Measurements from ENCODE around the gene SLC9A8.
"Not testable (repeated sequence)": the region's sequence is repeated elsewhere in the genome, so short reads cannot be mapped to it uniquely, and the experiment has no call there.

Gene SLC9A8

DNA sequence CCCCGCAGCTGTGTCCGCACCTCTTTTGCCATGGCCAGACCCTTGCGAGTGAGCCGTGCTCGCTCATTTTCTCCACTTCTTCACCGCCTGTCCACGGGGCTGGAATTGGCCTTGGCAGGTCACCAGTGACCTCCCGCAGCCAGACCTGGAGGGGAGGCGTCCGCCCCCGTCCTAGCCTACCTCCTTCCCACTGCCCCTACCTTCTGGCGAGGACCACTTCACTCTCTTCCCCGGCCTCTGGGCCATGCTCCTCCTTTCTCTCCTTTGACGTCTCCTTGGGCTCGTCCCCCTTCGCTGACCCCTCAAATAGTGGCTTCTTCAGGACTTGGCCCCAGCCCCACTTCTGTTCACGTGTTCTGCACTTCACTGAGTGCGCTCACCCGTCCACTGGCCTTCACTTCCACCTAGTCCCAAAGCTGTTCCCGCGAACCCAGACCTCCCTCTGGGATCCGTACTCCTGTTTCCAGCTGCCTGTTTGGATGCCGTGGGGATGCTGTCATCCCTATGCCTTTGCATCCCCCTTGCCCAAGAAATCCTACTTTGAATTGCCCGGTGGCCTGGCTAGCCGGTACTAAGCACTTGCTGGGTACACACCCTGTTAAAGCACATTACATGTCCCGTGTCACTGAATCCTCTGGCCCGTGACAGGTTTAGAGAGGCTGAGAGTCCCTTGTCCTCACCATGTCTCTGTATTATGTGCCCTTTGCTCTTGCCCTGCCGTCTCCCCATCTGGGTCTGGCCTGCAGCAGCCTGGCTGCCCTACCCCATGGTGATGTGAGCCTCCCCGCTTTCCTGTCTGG lies 69.7 kb downstream of the SLC9A8 start:
- no peak for DNase-seq

DNA sequence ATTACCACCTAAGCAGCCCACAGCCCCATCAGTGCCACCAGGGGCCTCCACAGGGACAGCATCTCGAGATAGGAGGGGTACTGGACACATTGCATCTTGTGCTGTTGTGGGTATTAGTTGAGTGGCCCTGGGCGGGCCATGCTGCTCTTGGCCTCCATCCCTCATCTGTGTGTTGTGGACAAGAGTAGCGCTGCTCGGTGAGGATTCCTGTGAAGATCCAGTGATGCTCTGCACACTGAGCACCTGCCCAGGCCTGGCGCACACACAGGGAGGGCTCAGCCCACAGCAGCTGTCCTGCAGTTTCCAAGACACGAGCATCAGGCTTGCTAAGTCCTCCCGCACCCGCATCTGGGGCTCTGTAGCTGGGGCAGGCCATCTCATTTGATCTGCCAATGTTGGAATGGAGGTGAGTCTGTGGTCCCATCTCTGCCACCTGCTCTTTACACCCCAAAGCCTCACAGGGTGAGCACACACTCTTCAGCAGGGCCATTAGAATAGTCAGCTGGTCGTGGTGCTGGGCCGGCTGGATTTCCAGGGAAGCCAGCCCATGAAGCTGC lies 70.7 kb downstream of the SLC9A8 start:
- no peak for DNase-seq

DNA sequence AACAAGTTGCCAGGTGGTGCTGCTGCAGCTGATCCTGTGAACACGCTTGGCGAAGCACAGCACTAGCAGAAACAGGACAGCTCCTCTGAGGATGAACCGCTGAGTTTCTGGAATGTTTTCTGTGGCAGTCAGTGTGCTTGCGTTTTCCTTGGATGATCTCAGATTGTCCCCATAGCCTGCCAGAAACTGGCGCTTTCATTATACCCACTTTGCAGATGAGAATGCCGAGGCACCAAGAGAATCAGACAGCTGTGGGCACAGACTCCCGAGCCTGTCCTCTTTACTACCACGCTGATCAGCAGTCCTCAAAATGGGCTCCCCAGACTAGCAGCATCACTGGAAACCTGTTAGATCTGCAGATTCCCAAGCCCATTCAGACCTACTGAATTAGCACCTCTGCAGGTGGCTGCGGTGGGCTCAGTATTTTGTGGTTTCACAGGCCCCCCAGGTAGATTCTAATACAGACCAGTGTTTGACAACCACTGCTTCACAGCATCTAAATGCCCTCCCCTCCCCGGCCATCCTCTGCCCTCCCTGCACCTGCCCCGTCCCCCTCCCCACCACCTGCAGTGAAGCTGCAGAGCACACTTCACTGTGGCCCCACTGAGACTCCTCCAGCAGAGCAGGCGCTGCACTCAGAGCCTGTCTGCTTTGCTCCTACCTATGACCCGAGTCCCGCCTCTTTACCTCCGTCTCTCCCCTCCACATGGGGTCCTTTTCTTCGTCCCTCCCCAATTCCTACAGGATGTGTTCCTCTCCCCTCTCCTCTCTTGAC lies 73.1 kb downstream of the SLC9A8 start:
- no peak for DNase-seq

DNA sequence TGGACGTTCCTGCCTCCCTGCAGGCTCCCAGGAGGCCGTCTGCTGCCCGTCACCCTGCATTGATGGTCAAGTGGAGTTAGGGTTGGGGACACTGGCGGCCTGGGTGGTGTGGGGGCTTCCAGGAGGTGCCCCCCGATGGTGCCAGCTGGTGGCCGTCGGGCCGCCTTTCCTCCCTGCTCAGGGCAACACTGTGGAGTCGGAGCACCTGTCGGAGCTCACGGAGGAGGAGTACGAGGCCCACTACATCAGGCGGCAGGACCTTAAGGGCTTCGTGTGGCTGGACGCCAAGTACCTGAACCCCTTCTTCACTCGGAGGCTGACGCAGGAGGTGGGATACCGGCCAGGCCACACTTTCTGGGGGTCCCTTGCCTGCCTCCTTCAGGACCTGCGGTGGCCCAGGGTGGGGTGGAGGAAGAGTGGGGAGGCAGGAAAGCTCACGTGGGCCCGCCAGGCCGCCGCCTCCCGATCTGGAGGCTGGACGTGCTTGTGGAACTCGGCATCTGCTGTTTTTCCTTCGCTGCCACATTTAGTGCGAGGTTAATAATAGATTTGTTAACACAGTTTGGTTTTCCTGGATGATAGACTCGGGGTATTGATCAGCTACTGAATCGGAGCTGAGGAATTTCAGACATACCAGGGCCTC lies 74.1 kb downstream of the SLC9A8 start:
- DNase-seq = no peak

DNA sequence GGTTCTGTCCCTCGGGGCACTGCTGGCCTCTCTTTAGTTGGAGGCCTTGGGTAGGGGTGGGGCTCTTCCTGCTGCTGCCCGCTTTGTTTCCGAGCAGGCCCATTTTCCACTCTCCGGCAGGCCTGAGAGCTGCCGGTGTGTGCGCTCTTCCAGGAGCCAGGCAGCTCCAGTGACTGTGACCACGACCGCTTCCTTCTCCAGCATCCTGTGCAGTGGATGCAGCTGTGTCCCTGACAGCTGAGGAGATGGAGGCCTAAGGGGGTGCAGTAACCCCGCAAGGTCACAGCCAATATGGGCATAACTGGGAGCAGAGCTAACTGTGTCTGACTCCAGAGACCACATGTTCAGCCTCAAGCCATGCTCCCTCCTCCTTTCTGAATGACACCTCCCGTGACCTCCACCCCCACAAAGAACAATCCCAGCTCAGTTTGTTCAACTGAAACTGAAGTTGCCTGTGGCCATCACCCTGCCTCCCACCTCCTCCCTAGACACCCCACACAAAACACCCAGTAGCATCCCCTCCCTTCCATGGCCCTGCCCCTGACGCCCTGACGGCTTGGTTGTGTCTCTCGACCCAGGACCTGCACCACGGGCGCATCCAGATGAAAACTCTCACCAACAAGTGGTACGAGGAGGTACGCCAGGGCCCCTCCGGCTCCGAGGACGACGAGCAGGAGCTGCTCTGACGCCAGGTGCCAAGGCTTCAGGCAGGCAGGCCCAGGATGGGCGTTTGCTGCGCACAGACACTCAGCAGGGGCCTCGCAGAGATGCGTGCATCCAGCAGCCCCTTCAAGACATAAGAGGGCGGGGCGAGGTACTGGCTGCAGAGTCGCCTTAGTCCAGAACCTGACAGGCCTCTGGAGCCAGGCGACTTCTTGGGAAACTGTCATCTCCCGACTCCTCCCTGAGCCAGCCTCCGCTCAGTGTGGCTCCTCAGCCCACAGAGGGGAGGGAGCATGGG lies 74.9 kb downstream of the SLC9A8 start:
- no peak for DNase-seq

DNA sequence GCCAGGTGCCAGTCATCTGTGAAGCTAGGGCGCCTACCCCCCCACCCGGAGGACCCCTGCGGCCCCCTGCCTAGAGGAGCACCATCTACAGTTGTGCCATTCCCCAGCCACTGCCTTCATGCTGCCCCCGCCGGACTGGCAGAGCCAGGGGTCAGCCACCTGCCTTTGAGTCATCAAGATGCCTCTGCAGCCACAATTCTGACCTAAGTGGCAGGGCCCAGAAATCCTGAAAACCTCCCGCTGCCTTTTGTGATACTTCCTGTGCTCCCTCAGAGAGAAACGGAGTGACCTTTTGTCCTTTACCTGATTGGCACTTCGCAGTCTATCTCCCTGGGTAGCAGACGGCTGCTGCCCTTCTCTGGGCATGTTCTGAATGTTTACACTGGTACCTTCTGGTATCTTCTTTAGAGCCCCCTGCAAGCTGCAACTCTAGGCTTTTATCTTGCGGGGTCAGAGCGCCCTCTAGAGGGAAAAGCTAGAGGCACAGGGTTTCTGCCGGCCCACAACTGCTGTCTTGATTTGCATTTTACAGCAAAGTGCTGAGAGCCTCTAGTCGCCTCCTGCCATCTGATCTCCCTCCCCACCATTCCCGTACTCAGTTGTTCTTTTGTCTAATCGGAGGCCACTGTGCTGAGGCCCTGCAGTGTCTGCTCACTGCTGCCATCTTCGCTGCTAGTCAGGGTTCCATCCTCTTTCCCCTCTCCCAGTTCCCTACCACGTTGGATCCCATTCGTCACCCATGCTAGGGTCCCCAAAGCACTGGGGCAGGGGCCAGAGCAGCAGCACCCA lies 75.8 kb downstream of the SLC9A8 start:
- peak; percentile 67 to 72 for DNase-seq

DNA sequence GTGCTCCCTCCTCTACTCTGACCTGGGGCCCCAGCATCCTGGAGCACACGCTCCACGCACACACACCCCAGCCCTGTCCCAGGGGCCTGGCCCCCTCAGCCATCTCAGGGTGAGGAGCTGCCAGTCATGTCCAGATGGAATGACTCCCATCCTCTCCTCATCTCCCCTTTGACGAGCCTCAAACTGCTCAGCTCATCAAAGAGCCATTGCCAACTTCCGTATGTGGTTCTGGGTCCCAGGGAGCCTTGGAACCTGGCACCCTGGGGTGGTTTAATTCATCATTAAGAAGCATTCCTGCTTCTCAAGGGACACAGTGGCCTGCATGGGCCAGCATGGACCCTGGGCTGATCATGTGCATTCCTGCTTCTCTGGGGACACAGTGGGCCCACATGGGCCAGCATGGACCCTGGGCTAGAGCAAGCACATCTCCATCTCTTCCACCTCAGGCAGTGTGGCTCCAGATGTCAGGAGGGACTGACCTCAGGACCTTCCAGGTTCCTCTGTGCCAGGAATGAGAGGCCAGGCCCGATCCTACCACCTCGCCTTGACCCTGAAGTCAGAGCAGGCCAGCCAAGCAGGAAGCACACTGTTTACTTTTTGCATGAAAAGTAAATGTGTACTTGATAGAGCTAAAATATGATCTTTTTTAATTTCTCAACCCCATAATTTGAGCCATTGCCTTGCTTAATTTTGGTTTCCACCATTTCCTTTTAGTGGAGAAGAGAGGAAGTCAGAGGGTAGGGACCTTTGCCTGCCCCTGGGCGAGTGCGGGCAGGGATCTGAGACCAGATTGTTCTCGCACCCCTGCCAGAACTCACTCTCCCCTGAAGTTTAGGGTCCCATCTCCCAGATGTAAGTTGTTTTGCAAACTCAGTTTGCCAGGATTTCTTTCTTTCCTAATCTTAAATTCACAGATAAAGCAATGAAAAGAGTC lies 76.6 kb downstream of the SLC9A8 start:
- DNase-seq = no peak

DNA sequence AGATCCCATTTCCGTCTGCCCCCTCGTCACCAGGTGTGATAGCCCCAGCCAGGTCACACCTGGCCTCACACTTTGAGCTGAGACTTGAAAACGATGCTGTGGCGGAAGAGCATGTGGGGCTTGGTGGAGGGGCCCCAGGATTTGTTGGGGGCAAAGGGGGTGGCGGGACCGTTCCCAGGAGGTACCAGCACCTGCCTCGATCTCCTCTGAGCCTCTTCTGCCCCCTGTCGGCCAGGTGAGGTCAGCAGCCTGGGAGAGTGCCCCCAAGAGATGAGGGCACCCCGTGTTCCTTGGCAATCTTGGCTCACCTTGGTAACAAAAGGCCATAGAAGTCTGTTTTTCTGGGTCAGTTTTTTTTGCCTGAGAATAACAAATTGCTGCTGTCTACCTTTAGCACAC lies 77.3 kb downstream of the SLC9A8 start:
- DNase-seq = no peak

DNA sequence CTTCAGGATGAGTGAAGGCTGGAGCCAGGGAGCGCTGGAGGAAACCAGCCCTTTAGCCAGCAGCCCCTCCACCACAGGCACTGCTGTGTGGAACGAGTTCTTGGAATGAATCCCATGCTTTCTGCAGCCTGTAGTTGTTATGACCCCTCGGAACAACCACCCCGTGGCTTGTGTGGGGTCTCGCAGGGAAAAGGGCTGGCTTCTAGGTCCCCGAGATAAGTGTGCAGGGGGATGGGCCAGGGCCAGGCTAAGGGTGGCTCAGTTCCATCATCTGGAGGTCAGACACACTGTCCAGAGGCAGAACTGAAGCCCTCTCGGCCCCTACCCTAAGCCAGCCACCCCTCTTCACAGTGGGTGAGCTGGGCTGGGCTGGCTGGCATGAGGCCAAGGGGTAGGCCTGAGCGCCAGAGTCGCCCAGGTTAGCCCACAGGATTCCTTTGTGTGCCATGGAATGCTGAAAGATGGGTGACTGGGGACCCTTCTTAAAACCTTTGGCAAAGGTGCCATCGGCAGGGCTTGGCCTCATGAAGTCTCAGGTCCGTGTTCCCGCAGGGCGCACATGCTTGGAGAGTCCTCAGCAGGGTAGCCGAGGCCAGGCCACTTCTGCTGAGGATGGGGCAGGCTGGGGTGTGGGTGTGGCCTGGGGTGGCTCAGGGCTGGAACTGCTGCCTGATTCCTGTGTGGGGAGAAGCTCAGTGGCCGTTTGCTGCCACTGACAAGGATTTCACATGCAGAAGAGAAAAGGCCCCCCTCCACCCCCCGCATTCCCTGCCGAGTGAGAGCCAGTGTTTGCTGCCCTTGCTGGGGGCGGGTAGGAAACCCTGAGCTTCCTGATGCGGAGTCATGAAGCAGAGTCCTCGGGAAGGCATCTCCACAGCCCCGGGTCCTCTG lies 78.1 kb downstream of the SLC9A8 start:
- DNase-seq = no peak

DNA sequence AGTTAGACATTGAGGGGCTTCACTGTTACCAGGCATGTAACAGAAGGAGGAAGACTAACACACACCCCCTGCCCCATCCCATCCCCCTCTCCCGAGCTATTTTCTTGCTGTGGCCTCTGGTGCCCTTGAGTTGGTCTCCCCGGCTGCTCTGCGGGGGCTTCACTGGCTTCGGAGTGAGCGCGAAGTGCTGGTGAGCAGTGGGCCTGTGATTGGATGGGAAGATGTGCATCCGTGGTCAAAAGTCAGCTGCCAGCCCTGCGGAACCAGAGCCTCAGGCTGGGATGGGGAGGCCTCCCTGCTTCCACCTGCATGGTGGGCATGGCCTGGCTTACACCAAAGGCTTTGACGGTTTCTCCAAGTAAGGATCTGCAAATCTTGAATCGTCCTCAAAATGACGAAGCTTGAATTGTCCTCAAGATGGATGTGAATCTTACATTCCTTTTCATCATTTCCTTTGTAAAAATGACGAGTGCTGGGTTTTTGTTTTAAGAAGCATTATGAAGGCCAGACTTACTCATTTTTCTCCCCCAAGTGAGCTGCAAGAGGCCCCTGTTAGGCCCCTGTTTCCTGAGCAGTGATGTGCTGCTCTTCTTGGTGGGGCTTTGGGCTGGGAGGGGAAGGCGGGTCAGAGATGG lies 79.0 kb downstream of the SLC9A8 start:
- DNase-seq = no peak

DNA sequence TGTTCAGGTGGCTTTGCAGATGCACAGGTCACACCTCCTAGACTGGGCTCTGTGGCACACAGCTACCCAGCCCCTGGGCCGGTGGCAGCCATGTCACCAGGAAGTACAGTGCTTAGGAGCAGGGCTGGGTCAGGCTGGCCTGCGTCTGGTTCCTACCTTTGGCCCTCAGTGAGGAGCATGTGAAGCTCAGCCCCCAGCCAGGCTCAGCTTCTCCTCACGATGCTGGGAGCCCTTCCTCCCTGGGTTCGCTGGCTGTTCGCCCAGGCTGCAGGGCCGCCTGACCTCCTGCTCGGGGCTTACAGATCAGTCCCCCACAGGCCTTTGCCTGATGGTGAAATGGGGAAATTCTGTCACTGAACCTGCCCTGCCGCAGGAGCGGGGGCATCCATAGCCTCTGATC lies 79.6 kb downstream of the SLC9A8 start:
- DNase-seq = no peak

DNA sequence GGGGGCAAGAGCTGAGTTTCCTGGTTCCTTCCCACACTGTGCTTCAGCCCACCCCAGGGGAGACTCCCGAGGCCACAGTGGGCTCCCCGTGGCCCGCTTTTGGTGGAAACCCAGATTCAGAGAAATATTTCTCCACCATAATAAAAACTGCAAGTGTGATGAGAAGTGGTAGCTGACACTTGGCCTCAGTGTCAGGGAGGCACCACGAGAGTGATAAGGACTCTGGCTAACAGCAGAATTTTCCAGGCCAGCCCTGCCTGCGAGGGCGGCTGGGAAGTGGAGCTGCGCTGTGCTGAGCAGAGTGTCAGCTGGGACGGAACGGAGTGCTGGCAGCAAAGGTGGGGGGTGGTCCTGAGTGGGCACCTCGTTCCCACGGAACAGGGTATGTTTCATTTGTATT lies 80.2 kb downstream of the SLC9A8 start:
- DNase-seq = peak in 1 of 2 experiments; percentile 18

DNA sequence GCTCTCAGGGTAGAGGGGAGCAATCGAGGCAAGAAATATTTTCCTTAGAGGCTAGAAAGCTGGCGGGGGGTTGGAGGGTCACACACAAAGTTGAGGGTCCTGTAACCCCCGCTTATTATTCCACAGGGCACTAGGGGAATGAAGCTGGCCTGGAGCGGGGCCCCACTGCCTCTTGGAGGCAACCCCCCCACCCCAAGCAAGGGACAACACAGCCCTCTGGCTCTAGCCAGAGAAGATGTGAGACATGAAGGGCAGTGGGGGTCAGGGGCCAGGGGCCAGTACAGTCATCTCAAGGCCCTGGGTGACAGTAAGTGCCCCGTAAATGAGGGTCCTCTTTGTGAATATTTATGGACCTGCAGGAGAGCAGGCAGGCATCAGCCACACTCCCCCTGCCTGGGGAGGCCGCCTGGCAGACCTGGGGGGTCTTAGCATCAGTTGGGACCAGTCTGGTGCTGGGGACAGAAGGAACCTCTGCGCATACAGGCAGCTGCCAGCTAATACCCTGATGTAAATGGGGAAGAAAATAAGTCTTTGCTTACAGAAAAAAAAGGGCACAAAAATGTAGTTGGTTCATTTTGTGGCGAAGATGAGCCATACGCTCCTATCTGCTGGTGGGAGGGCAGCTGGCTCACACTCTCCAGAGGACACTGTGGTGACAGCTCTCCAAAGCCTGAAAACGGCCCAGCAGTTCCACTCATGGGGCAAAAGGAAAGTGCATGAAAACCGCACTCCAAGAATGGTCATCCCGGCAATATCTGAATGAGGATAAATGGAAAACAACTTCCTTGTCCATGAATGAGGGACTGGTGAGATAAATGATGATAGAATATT lies 80.8 kb downstream of the SLC9A8 start:
- DNase-seq = peak; percentile 62 to 77

DNA sequence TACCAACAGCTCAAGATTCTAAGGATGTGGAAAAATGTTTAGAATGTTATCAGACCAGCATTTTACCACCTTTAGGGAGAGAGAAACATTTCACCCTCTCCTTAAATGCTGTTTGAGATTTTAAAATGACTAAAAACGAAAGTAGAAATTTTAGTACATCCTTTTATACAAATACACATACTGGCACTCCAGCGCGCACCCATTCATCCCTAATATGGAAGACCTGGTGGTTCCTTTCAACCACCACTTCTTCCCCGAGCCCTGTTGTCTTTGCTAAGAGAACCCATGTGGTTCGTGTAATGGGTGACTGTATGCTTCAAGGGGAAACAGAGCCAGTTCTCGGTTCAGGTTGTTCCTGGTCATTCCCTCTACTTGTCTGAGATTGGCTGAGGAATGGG lies 81.4 kb downstream of the SLC9A8 start:
- DNase-seq = peak; percentile 54 to 66

DNA sequence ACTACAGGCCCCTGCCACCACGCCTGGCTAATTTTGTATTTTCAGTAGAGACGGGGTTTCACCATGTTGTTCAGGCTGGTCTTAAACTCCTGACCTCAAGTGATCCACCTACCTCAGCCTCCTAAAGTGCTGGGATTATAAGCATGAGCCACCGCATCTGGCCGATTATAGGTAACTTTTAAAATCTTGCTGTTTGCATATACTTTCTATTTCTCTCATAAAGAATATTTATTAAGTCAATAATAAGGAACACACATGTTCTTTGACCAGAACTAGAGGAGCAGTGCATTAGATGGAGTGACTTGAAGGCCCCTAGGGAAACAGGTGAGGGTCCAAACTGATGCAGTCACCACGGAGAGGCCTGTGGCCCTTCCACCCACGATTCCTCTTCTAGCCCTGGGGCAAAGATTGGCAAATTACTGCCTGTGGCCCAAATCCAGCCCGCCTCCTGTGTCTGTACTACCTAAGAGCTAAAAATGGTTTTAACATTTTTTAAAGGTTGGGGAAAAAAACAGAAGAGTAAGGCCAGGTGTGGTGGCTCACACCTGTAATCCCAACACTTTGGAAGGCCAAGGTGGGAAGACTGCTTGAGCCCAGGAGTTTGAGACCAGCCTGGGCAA lies 83.0 kb downstream of the SLC9A8 start:
- DNase-seq = not testable (repeated sequence)

DNA sequence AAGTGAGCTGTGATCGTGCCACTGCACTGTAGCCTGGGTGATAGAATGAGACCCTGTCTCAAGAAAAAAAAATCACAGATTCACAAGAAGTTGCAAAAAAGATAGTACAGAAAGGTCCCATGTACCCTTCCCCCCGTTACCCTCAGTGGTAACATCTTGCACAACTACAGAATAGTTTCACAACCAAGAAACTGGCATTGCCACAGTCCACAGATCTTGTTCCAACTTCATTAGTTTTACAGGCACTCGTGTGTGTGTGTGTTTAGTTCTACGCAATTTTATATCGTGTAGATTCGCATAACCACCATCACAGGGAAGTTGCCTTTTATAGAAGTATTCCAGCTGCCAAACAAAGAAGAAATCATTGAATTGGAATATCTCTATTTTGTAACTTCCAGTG lies 83.6 kb downstream of the SLC9A8 start:
- no peak for DNase-seq

Measured in activated CD4-positive, alpha-beta T cell treated with anti-CD3 and anti-CD28 coated beads, Interleukin-2, amount 50 U/mL, for 48 hours (primary cell).